ENCODE data around the gene ROPN1B.
"Not testable (repeated sequence)": the region's sequence is repeated elsewhere in the genome, so short reads cannot be mapped to it uniquely, and the experiment has no call there.

DNA sequence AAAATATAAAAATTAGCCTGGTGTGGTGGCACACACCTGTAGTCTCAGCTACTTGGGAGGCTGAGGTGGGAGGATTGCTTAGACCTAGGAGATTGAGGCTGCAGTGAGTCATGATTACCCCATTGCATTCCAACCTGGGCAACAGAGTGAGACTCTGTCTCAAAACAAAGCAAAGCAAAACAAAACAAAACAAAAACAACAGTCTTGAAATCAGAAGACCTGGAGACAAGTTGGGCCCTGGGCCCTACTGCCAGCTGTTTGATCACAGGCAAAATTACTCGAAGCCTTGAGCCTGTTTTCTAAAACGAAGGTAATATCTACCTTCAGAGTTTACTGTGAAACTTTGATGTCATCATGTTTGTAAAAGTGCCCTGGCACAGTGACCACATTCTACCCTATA lies 857 bp upstream of the ROPN1B start:
- not testable (repeated sequence) for TF ChIP-seq EZH2 (IDR thresholded peaks at IDR 0.05; ENCODE audit: borderline replicate concordance, low read length)
- TF ChIP-seq, protein P1, sequence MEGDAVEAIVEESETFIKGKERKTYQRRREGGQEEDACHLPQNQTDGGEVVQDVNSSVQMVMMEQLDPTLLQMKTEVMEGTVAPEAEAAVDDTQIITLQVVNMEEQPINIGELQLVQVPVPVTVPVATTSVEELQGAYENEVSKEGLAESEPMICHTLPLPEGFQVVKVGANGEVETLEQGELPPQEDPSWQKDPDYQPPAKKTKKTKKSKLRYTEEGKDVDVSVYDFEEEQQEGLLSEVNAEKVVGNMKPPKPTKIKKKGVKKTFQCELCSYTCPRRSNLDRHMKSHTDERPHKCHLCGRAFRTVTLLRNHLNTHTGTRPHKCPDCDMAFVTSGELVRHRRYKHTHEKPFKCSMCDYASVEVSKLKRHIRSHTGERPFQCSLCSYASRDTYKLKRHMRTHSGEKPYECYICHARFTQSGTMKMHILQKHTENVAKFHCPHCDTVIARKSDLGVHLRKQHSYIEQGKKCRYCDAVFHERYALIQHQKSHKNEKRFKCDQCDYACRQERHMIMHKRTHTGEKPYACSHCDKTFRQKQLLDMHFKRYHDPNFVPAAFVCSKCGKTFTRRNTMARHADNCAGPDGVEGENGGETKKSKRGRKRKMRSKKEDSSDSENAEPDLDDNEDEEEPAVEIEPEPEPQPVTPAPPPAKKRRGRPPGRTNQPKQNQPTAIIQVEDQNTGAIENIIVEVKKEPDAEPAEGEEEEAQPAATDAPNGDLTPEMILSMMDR (IDR thresholded peaks at IDR 0.05; ENCODE audit: low read length) = not testable (repeated sequence)

Measured in OCI-LY1 (cell line).